ENCODE measurements around the gene MPO. TPM values are rescaled to one million over a fixed set of nuclear protein-coding genes. Genes with fewer than 3 reads are reported as not detected.

MPO gene
- total and polyA plus RNA-seq, 2 of the 8 experiments (the other 6 are each of a cell fraction or from before 2014, with no cell fraction given): 0.06 to 0.74 TPM

GRCh38 chr17:58269557-58270291, 11.0 kb downstream of the MPO start (continued):
- TF ChIP-seq RNF2 (IDR thresholded peaks at IDR 0.05; ENCODE audit: borderline replicate concordance, low read depth, low read length, missing control alignments, poor library complexity, severe bottlenecking) (no peak), CBX8 (IDR thresholded peaks at IDR 0.05; ENCODE audit: borderline replicate concordance, low read depth, low read length) (no peak), MAX (IDR thresholded peaks at IDR 0.05) (no peak), CHD1 (IDR thresholded peaks at IDR 0.05; ENCODE audit: low read depth, low read length) (no peak), JUND (IDR thresholded peaks at IDR 0.05; ENCODE audit: low read length) (no peak), PHF8 (conservative IDR thresholded peaks at IDR 0.05; ENCODE audit: low read depth, low read length) (no peak), TEAD4 (IDR thresholded peaks at IDR 0.05; ENCODE audit: low read depth, low read length) (no peak)
